ENCODE measurements around the gene OR2M5.

The OR2M5 gene

DNA sequence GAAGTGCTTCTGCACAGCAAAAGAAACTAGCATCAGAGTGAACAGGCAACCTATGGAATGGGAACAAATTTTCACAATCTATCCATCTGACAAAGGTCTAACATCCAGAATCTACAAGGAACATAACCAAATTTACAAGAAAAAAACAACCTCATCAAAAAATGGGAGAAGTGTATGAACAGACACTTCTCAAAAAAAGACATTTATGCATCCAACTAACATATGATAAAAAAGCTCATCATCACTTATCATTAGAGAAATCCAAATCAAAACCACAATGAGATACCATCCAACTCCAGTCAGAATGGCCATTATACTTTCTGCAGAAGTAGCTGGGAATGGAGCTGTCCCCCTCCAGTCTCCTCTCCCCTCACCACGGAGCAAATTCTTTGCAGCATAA lies 49.2 kb downstream of the OR2M5 start:
- no peak overlapping the region for H3K4me3 ChIP-seq (ENCODE audit: low read depth, low read length)
- POLR2A ChIA-PET, result no interaction called here
- CTCF ChIA-PET, result no interaction called here
- DNase-seq (ENCODE audit: low read depth, low spot score), result no peak
- TF ChIP-seq, protein P1, sequence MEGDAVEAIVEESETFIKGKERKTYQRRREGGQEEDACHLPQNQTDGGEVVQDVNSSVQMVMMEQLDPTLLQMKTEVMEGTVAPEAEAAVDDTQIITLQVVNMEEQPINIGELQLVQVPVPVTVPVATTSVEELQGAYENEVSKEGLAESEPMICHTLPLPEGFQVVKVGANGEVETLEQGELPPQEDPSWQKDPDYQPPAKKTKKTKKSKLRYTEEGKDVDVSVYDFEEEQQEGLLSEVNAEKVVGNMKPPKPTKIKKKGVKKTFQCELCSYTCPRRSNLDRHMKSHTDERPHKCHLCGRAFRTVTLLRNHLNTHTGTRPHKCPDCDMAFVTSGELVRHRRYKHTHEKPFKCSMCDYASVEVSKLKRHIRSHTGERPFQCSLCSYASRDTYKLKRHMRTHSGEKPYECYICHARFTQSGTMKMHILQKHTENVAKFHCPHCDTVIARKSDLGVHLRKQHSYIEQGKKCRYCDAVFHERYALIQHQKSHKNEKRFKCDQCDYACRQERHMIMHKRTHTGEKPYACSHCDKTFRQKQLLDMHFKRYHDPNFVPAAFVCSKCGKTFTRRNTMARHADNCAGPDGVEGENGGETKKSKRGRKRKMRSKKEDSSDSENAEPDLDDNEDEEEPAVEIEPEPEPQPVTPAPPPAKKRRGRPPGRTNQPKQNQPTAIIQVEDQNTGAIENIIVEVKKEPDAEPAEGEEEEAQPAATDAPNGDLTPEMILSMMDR (IDR thresholded peaks at IDR 0.05; ENCODE audit: insufficient read depth, low read length, missing control alignments), result no peak
